B cell (primary cell): ENCODE results near the gene CACNA2D1. TPM values are rescaled to one million over a fixed set of nuclear protein-coding genes. Genes with fewer than 3 reads are reported as not detected.

Source experiments
- ATAC-seq: fragments of 200-7000 bp; cut with Tn5 transposase; one replicate; pipeline ENCODE4 v1.10.0; 2021; ENCODE audit warnings: low read depth, mild to moderate bottlenecking, moderate number of reproducible peaks, moderate library complexity
- CTCF ChIA-PET: fragments of 350-600 bp; sonication (Branson Sonifier 250); formaldehyde crosslinking; loops from one replicate; lab custom pipeline; 2021; ENCODE audit warnings: antibody characterized with exemption, inconsistent platforms; lab: Charles Lee
- POLR2A ChIA-PET: fragments of 350-600 bp; sonication (Branson Sonifier 250); formaldehyde crosslinking; loops from one replicate; lab custom pipeline; 2021; ENCODE audit warnings: antibody characterized with exemption; lab: Charles Lee
- DNase-seq: peaks from one replicate; pipeline ENCODE4 v3.0.0; 2013
- H2AFZ ChIP-seq: 2 replicates; pipeline ENCODE4 v1.6.1; 2012; ENCODE audit warnings: mild to moderate bottlenecking, low read depth, low read length; ENCODE audit not compliant: insufficient read depth, poor library complexity, severe bottlenecking
- H3K27ac ChIP-seq, 2 donors: 1 replicate in 1 of 2; 2 replicates in 1 of 2; pipeline ENCODE4 v1.5.1; 2012 to 2013; ENCODE audit warnings: low read length in 2 of 2, mild to moderate bottlenecking in 2 of 2, moderate library complexity in 1 of 2
- H3K27me3 ChIP-seq, 4 experiments: fragments of 200-600 bp in 1 of 4; sonication (generic) in 1 of 4; replicated peaks in 1 of 4; 1 replicate in 2 of 4; 2 replicates in 2 of 4; pipeline versions ENCODE4 v1.6.1 to v1.7.0; 2013 to 2016; ENCODE audit warnings: low read length in 3 of 4, mild to moderate bottlenecking in 2 of 4, mixed read lengths in 1 of 4, moderate library complexity in 1 of 4; ENCODE audit not compliant: insufficient read depth in 4 of 4, control insufficient read depth in 3 of 4; ENCODE audit errors: control extremely low read depth in 1 of 4
- H3K36me3 ChIP-seq, 2 experiments: replicated peaks in 1 of 2; 1 replicate in 1 of 2; 2 replicates in 1 of 2; pipeline versions ENCODE4 v1.6.1 to v1.7.1; 2013; ENCODE audit warnings: low read length in 1 of 2; ENCODE audit not compliant: insufficient read depth in 2 of 2, control insufficient read depth in 1 of 2; ENCODE audit errors: control extremely low read depth in 1 of 2, extremely low read depth in 1 of 2
- H3K4me1 ChIP-seq, 2 donors: fragments of 200-600 bp in 1 of 2; sonication (generic) in 1 of 2; 1 replicate in 1 of 2; 2 replicates in 1 of 2; pipeline versions ENCODE4 v1.5.1 to v1.6.1; 2013 to 2017; ENCODE audit warnings: low read length in 2 of 2; ENCODE audit not compliant: control insufficient read depth in 2 of 2, insufficient read depth in 2 of 2
- H3K4me2 ChIP-seq: replicated peaks from 2 replicates; pipeline ENCODE3; 2012; ENCODE audit warnings: mild to moderate bottlenecking, low read depth, low read length; ENCODE audit not compliant: poor library complexity, severe bottlenecking
- H3K4me3 ChIP-seq, 5 experiments: fragments of 200-600 bp in 1 of 5; sonication (generic) in 1 of 5; 1 replicate in 3 of 5; 2 replicates in 2 of 5; pipeline versions ENCODE4 v1.5.1 to v1.7.0; 2011 to 2016; ENCODE audit warnings: low read length in 4 of 5, mild to moderate bottlenecking in 4 of 5, low read depth in 2 of 5, control low read depth in 1 of 5, moderate library complexity in 1 of 5; ENCODE audit not compliant: insufficient read depth in 1 of 5; ENCODE audit errors: control extremely low read depth in 1 of 5, extremely low read depth in 1 of 5
- H3K79me2 ChIP-seq: fragments of 200-600 bp; sonication (generic); one replicate; pipeline ENCODE4 v1.6.0; 2016; ENCODE audit warnings: low read length; ENCODE audit not compliant: control insufficient read depth, insufficient read depth
- H3K9ac ChIP-seq: fragments of 200-600 bp; sonication (generic); 2 replicates; pipeline ENCODE4 v1.6.1; 2017; ENCODE audit warnings: mild to moderate bottlenecking, low read length, moderate library complexity
- H3K9me3 ChIP-seq, 3 donors: one replicate each; pipeline versions ENCODE4 v1.6.1 to v1.7.1; 2013; ENCODE audit warnings: low read length in 2 of 3; ENCODE audit not compliant: control insufficient read depth in 2 of 3, insufficient read depth in 1 of 3; ENCODE audit errors: control extremely low read depth in 1 of 3
- H4K20me1 ChIP-seq: 2 replicates; pipeline ENCODE4 v1.6.0; 2012; ENCODE audit warnings: mild to moderate bottlenecking, low read length; ENCODE audit not compliant: insufficient read depth, control insufficient read depth, poor library complexity, severe bottlenecking
- H3K27ac Mint-ChIP-seq: one replicate; pipeline ENCODE4 v1.8.0; 2021; ENCODE audit warnings: mixed read lengths
- H3K27me3 Mint-ChIP-seq: one replicate; pipeline ENCODE4 v1.8.0; 2021; ENCODE audit warnings: mixed read lengths
- H3K4me1 Mint-ChIP-seq: one replicate; pipeline ENCODE4 v1.8.0; 2021; ENCODE audit warnings: mixed read lengths
- H3K4me3 Mint-ChIP-seq: one replicate; pipeline ENCODE4 v1.8.0; 2021; ENCODE audit warnings: mixed read lengths
- H3K9me3 Mint-ChIP-seq: one replicate; pipeline ENCODE4 v1.8.0; 2022; ENCODE audit warnings: mixed read lengths; ENCODE audit not compliant: insufficient read depth
- CTCF ChIP-seq: fragments of 200-600 bp; IDR thresholded peaks from one replicate; pipeline ENCODE4 v1.8.0; 2022; ENCODE audit warnings: antibody characterized with exemption, mild to moderate bottlenecking
- EZH2 ChIP-seq: IDR thresholded peaks from 2 replicates; pipeline ENCODE4 v1.6.1; 2012; ENCODE audit warnings: borderline replicate concordance, low read depth, mild to moderate bottlenecking, moderate library complexity, low read length; ENCODE audit not compliant: insufficient read depth, poor library complexity, severe bottlenecking
- WGBS: methylation state at CpG from one replicate; pipeline ENCODE4 v1.1.5; 2013; ENCODE audit warnings: missing lambda C conversion rate; ENCODE audit not compliant: insufficient coverage; 5-methylcytosine and 5-hydroxymethylcytosine counted together
- intact Hi-C: fragments of 100-400 bp; cut with micrococcal nuclease; formaldehyde crosslinking; loops from one replicate; pipeline ENCODE4 v1.10.0; 2022
- polyA plus RNA-seq: library from polyadenylated mRNA; depleted of rRNA; stranded (reverse); fragments of >200 nt; gene quantifications from 2 replicates; pipeline ENCODE4 v1.2.3, GENCODE V29; 2012
- total RNA-seq, 2 donors: library from RNA; stranded (reverse); fragments of 120-200 nt in 1 of 2; gene quantifications; 1 replicate in 1 of 2; 2 replicates in 1 of 2; pipeline versions ENCODE4 v1.2.3 to v1.2.4, GENCODE V29; 2013 to 2022

The CACNA2D1 gene
- total and polyA plus RNA-seq, 2 donors (not counting 1 experiment from before 2014, with no cell fraction given), result not detected

GRCh38 chr7:82162289-82162688, 281.3 kb downstream of the CACNA2D1 start:
- Mint-ChIP-seq H3K4me3 (no peak overlapping the region), H3K27me3 (no peaks in the 10 kb centered on the region), H3K9me3 (no peaks in the 10 kb centered on the region), H3K27ac (no peak overlapping the region), H3K4me1 (no peaks in the 10 kb centered on the region)
- Histone ChIP-seq H4K20me1 (no peaks in the 10 kb centered on the region), H2AFZ (no peak overlapping the region), H3K4me2 (no peak overlapping the region), H3K9me3 (no peaks in the 10 kb centered on the region), H3K4me3 (no peak overlapping the region), H3K9ac (no peak overlapping the region), H3K36me3 (no peaks in the 10 kb centered on the region), H3K4me1 (no peaks in the 10 kb centered on the region), H3K27ac (no peak overlapping the region), H3K27me3 (no peaks in the 10 kb centered on the region), H3K79me2 (no peaks in the 10 kb centered on the region)
- TF ChIP-seq CTCF, result no peak
- no peak for TF ChIP-seq EZH2
- ChIA-PET POLR2A (no interaction called here), CTCF (no interaction called here)
- intact Hi-C loops, result no loop called here
- ATAC-seq (no peak), DNase-seq (no peak)
- WGBS, result 67% methylated on average over 2 of the region's 2 CpGs

- H3K36me3 ChIP-seq, result no peaks in the 10 kb centered on the region
- H3K9ac ChIP-seq, result no peak overlapping the region
- no peaks in the 10 kb centered on the region for H3K4me1 ChIP-seq
- no peak overlapping the region for H3K27ac ChIP-seq
- CTCF ChIA-PET, result interaction anchor here (0.7 kb wide), 1 partner anchor 105 kb away, joined by 3 read pairs; no protein-coding TSS in a partner anchor
- no peak overlapping the region for H3K4me2 ChIP-seq
- TF ChIP-seq EZH2 (no peak), CTCF (no peak)
- no peaks in the 10 kb centered on the region for H3K79me2 ChIP-seq
- POLR2A ChIA-PET, result no interaction called here
- H3K9me3 Mint-ChIP-seq, result no peaks in the 10 kb centered on the region
- no peaks in the 10 kb centered on the region for H3K27me3 ChIP-seq
- DNase-seq, result no peak
- H2AFZ ChIP-seq, result no peak overlapping the region
- no peak overlapping the region for H3K4me3 ChIP-seq
- intact Hi-C loops, result no loop called here
- H3K4me3 Mint-ChIP-seq, result no peak overlapping the region
- no peak for ATAC-seq
- no peak overlapping the region for H3K27ac Mint-ChIP-seq
- no peaks in the 10 kb centered on the region for H3K9me3 ChIP-seq
- H3K4me1 Mint-ChIP-seq, result no peaks in the 10 kb centered on the region
- H3K27me3 Mint-ChIP-seq, result no peaks in the 10 kb centered on the region
- H4K20me1 ChIP-seq, result no peaks in the 10 kb centered on the region
Measured at GRCh38 chr7:82158327-82158726, 285.2 kb downstream of the CACNA2D1 start.
